ENCODE results near the gene YIPF5.

Gene YIPF5

DNA sequence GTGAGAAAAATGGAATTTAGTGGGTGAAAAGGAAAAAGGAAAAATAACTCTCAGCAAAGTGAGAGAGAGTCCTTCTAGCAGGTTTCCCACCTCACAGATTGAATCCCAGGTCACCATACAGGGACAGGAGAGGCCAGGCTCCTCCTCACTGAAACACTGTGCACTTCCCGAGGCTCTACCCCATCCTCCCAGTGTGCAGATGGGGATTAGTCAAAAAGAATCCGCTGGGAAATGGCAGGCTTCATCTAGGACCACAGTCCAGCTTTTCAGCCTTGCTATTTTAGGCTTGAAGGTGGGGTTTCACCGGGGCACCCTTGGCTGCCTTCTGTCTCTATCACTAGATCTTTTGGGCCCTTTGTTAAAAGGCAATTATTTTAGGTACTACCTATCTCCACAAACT, 47.8 kb downstream of the YIPF5 start:
- DNase-seq (ENCODE audit: low spot score) = no peak

DNA sequence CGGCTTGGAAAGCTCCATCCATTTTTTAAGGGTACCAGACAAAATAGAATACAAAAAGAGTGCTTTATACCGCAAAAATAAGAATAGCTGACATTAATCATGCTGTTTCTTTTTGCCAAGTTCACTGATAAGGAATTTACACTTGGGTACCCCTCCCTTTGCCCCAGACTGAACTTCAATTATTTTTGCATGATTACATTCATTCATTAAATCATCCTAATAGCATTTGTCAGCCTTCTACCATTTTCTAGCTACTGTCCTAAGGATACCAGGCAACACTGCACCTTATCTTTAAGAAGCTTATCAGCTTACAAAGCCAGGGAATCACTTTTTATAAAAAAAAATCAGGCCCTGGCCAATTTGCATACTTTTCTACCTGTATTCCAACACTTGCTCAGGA, 48.4 kb downstream of the YIPF5 start:
- DNase-seq (ENCODE audit: low spot score) = no peak

DNA sequence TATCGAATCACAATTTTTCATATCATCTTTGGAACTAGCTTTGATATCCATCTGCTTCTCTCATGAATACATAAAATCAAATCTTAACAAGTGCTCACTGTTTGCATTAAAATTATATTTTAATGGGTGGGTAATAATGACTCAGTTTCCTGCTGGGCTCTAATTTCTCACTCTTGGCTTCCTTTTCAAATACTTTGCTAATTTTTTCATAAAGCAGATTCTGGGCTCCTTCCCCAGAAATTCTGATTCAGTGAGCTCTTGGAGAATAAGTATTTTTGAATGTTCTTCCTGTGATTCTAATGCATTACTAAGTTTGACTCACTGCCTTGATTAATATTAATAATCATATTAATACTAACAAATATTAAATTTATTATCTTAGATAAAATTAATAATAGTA, 48.9 kb downstream of the YIPF5 start:
- no peak for DNase-seq (ENCODE audit: low spot score)

DNA sequence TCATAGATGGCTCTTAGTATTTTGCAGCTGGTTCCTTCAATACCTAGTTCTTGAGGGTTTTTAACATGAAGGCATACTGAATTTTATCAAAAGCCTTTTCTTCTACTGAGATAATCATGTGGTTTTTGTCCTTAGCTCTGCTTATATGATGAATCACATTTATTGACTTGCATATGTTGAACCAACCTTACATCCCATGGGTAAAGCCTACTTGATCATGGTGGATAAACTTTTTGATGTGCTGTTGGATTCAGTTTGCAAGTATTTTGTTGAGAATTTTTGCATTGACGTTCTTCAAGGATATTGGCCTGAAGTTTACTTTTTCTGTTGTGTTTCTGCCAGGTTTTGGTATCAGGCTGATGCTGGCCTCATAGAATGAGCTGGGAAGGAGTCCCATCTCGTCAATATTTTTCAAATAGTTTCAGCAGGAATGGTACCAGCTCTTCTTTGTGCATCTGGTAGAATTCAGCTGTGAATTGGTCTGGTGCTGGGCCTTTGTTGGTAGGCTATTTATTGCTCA, 49.7 kb downstream of the YIPF5 start:
- no peak for DNase-seq (ENCODE audit: low spot score)

DNA sequence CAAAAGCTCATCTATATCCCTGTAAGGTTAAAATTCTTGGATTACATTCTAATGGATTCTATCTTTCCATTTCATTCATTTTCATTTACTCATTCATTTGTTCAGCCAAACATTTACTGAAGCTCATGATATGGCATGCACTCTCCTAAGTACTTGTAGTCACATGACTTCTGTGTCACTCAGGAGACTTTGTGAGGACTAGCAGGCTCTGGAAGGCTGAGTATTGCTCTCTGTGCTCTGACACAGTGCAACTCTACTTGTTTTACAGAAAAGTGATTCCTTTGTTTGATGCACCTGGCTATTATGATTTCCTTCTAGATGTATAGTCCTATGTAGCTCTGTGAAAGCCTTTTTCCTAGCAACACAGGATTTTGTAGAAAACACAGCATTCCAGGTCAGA, 53.0 kb downstream of the YIPF5 start:
- DNase-seq (ENCODE audit: low spot score) = no peak

DNA sequence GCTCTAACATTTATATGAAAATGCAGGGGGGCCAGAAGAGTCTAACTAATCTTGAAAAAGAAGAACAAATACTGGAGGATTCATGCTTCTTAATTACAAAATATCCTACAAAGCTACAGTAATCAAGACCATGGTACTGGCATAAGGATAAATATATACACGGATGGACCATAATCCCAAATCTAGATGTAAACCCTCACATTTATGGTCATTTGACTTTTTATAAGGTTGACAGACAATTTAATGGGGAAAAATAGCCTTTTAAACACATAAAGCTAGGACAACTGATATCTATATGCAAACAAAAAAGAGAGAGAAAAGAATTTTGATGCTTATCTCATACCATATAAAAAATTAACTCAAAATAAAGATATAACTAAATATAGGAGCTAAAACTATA, 55.9 kb downstream of the YIPF5 start:
- DNase-seq (ENCODE audit: low spot score) = no peak

Measured in AG08396 (cell line).